ENCODE measurements around the gene COMP.
"Not testable (repeated sequence)": the region's sequence is repeated elsewhere in the genome, so short reads cannot be mapped to it uniquely, and the experiment has no call there.

Gene COMP

GRCh38 chr19:18745012-18745735, 45.9 kb downstream of the COMP start:
- no peak for DNase-seq

GRCh38 chr19:18743784-18744418, 47.2 kb downstream of the COMP start:
- no peak for DNase-seq

GRCh38 chr19:18742838-18743783, 48.0 kb downstream of the COMP start:
- no peak for DNase-seq

- DNase-seq: no peak
These were observed 48.8 kb downstream of the COMP start for GRCh38 chr19:18742324-18742723.

- DNase-seq: no peak
These were observed 49.7 kb downstream of the COMP start for GRCh38 chr19:18741124-18742121.

GRCh38 chr19:18738961-18739690, 52.0 kb downstream of the COMP start:
- DNase-seq: no peak

GRCh38 chr19:18737954-18738351, 53.2 kb downstream of the COMP start:
- DNase-seq: no peak

- no peak for DNase-seq
These were observed 53.7 kb downstream of the COMP start for GRCh38 chr19:18737337-18737953.

GRCh38 chr19:18736415-18737336, 54.4 kb downstream of the COMP start:
- DNase-seq: no peak

GRCh38 chr19:18735752-18736151, 55.4 kb downstream of the COMP start:
- no peak for DNase-seq

- DNase-seq: no peak
These were observed 55.8 kb downstream of the COMP start for GRCh38 chr19:18735324-18735723.

GRCh38 chr19:18733762-18734332, 57.3 kb downstream of the COMP start:
- DNase-seq: not testable (repeated sequence)

- DNase-seq: no peak
These were observed 57.9 kb downstream of the COMP start for GRCh38 chr19:18733196-18733647.
